ENCODE results near the gene RPS6KC1. TPM values are rescaled to one million over a fixed set of nuclear protein-coding genes. Genes with fewer than 3 reads are reported as not detected.
"Not testable (repeated sequence)": the region's sequence is repeated elsewhere in the genome, so short reads cannot be mapped to it uniquely, and the experiment has no call there.

The RPS6KC1 gene, protein sequence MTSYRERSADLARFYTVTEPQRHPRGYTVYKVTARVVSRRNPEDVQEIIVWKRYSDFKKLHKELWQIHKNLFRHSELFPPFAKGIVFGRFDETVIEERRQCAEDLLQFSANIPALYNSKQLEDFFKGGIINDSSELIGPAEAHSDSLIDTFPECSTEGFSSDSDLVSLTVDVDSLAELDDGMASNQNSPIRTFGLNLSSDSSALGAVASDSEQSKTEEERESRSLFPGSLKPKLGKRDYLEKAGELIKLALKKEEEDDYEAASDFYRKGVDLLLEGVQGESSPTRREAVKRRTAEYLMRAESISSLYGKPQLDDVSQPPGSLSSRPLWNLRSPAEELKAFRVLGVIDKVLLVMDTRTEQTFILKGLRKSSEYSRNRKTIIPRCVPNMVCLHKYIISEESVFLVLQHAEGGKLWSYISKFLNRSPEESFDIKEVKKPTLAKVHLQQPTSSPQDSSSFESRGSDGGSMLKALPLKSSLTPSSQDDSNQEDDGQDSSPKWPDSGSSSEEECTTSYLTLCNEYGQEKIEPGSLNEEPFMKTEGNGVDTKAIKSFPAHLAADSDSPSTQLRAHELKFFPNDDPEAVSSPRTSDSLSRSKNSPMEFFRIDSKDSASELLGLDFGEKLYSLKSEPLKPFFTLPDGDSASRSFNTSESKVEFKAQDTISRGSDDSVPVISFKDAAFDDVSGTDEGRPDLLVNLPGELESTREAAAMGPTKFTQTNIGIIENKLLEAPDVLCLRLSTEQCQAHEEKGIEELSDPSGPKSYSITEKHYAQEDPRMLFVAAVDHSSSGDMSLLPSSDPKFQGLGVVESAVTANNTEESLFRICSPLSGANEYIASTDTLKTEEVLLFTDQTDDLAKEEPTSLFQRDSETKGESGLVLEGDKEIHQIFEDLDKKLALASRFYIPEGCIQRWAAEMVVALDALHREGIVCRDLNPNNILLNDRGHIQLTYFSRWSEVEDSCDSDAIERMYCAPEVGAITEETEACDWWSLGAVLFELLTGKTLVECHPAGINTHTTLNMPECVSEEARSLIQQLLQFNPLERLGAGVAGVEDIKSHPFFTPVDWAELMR
- 23.6 and 27.4 TPM in 2 replicates for total RNA-seq (2014; rRNA removed; shearing (Covaris generic))

- peak; percentile 87 for DNase-seq (ENCODE audit: low read depth)
These were observed at the start of gene RPS6KC1 for GRCh38 chr1:213051127-213051880. Gene RPS6KC1, plus strand, starts transcription at chr1:213051241. Its CDS starts 164 bp downstream, at chr1:213051405.

GRCh38 chr1:213003256-213003655, 47.8 kb upstream of the RPS6KC1 start:
- DNase-seq (ENCODE audit: low read depth), result no peak

- DNase-seq (ENCODE audit: low read depth), result no peak
These were observed 42.5 kb upstream of the RPS6KC1 start for GRCh38 chr1:213008564-213008963.

- peak; percentile 4 for DNase-seq (ENCODE audit: low read depth)
These were observed 36.4 kb upstream of the RPS6KC1 start for GRCh38 chr1:213014642-213015041.

- peak; percentile 97 for DNase-seq (ENCODE audit: low read depth)
These were observed 35.7 kb upstream of the RPS6KC1 start, which contains the start of gene ANGEL2 for GRCh38 chr1:213015099-213016050. Gene ANGEL2, minus strand, starts transcription at chr1:213015867. Its CDS starts 196 bp downstream, at chr1:213015671.

GRCh38 chr1:213017447-213018273, 33.4 kb upstream of the RPS6KC1 start:
- peak; percentile 7 for DNase-seq (ENCODE audit: low read depth)

DNA sequence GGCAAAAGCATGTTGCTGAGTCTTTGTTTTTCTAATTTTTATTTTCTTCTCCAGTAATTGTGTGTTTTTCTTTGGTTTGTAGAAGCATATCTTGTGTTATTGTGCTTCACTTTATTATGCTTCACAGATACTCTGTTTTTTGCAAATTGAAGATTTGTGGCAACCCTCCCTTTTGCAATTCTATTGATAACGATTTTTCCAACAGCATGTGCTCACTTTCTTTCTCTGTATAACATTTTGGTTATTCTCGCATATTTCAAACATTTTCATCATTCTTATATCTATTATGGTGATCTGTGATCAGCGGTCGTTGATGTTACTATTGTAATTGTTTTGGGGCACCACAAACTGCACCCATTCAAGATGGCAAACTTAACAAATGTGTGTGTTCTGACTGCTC, 31.6 kb upstream of the RPS6KC1 start:
- DNase-seq (ENCODE audit: low read depth), result no peak

GRCh38 chr1:213020016-213020415, 31.0 kb upstream of the RPS6KC1 start:
- DNase-seq (ENCODE audit: low read depth), result no peak

DNA sequence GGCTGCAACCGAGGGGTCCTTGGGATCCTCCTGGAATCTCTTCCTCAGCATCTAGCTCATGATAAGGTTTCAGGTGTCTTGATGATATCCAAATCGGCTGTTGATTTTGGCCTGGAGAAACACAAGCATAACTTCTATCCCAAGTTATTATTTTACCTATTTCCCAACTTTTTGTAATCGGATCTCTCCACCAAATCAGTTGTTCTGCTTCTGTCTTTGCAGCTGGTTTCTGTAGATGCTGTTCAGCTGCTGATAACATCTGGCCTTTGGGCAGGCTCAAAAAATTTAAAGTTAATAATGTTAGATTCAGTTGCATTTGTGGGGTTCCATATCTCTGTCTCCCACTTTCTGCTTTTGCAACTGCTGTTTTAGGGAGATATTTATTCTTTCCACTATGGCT, 24.0 kb upstream of the RPS6KC1 start:
- not testable (repeated sequence) for DNase-seq (ENCODE audit: low read depth)

DNA sequence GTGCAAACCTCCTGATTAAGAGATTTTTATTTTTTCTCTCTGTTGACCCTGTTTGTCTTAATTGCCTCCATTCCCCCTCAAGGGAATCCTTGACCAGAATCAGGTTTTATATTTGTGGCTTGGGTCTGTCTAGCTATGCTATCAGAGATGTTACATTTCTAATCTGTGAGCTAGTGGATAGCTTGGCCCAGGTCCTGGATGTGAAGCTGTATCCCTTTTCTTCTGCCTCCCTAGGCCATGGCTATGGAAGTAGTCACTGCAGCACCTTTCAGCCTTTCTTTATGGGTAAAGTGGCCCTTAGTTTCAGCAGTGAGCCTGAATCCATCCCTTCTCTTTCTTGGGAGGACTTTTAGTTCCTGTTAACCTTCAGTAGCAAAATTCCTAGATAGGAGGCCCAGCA, 18.4 kb upstream of the RPS6KC1 start:
- no peak for DNase-seq (ENCODE audit: low read depth)

DNA sequence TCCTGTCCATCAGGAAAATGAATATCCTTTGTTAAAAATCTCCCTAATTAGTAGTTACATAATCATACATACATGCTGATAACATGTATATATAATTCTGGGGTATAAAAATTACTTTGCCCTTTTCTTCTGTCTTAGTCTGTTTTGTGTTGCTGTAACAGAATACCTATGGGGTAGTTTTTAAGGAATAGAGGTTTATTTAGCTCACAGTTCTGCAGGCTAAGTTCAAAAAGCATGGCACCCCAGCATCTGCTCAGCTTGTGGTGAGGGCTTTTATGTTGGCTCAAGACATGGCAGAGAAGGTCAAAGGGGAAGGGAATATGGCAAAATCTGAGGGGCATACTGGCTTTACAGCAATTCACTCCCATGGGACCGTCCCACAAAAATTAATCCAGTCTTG, 16.3 kb upstream of the RPS6KC1 start:
- DNase-seq (ENCODE audit: low read depth), result no peak

GRCh38 chr1:213035573-213035972, 15.5 kb upstream of the RPS6KC1 start:
- no peak for DNase-seq (ENCODE audit: low read depth)

- DNase-seq (ENCODE audit: low read depth), result peak; percentile 54
These were observed 9.6 kb upstream of the RPS6KC1 start for GRCh38 chr1:213041443-213041842.

GRCh38 chr1:213045321-213046226, 5.5 kb upstream of the RPS6KC1 start:
- not testable (repeated sequence) for DNase-seq (ENCODE audit: low read depth)

DNA sequence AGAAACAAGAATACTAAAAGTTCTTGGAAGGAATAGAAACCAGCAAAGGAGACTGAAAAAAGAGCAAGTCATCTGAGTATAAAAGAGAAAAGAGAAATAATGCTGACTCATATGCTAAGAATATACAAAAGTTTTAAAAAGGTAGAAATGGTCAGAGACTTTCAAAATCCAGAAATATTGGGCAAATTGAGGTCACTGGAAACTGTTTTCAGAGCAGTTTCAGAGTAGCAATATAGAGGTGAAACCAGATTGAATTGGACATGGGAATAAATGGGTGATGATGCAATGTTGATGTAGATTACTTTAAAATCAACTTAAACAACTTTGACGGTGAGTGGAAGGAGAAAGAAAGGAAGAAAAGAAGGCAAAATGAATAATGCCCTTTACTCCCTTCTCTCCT, 1.8 kb upstream of the RPS6KC1 start:
- no peak for DNase-seq (ENCODE audit: low read depth)

DNA sequence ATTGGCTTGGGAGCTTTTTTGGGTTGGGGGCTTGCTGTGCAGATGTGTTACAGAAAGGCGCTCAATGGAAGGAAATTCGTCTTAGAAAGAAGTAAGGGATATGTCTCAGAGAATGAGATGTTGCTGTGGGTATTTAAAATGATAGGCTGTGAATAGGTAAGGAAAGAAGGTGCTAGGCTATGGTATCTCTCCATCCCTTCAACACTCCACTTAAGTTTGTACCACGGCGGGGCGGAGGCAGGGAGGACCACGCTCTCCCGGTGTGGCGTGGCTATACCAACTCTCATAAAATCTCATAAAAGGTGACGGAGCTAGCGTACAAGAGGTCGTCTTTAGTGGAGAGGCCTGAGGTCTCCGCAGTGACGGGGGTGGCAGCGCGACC, 305 bp upstream of the RPS6KC1 start:
- no peak for DNase-seq (ENCODE audit: low read depth)

DNA sequence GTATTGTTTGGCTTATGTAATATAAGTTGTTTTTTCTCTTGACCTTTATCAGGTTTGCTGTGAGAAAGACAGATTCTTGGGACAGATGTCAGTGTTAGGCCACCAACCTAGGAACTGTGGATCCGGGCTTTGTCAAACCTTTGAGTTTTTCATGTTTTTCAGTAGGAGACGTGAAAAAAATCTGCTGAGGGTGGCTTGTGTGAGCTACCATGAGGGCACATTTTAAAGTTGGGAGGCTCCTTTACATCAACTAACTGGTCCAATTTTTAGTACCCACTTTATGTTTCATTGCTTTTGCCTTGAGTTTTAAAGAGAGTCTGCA, 801 bp downstream of the RPS6KC1 start:
- DNase-seq (ENCODE audit: low read depth), result no peak

- no peak for DNase-seq (ENCODE audit: low read depth)
These were observed 2.4 kb downstream of the RPS6KC1 start for GRCh38 chr1:213053455-213053854.

Data from M059J (cell line).